WTC11 (cell line): ENCODE results near the gene FFAR1. TPM values are rescaled to one million over a fixed set of nuclear protein-coding genes. Genes with fewer than 3 reads are reported as not detected.
A peak's percentile ranks its signal among the peaks of the same experiment; 100 is the strongest.

Source experiments
- ATAC-seq: fragments of 200-7000 bp; cut with Tn5 transposase; 2 replicates; pipeline ENCODE4 v1.10.0; 2021; ENCODE audit warnings: mild to moderate bottlenecking, moderate library complexity
- CTCF ChIA-PET: fragments of 300-600 bp; sonication (Branson Sonifier 250); formaldehyde crosslinking; loops from one replicate; lab custom pipeline; 2021; ENCODE audit warnings: antibody characterized with exemption; lab: Charles Lee
- POLR2A ChIA-PET: fragments of 350-600 bp; sonication (Branson Sonifier 250); formaldehyde crosslinking; loops from one replicate; lab custom pipeline; 2021; ENCODE audit warnings: antibody characterized with exemption; lab: Charles Lee
- DNase-seq: peaks from one replicate; pipeline ENCODE4 v3.0.0; 2021; ENCODE audit warnings: low spot score
- H3K27ac Mint-ChIP-seq: 2 replicates; pipeline ENCODE4 v1.8.0; 2021; ENCODE audit warnings: mixed read lengths
- H3K27me3 Mint-ChIP-seq: 2 replicates; pipeline ENCODE4 v1.8.0; 2021; ENCODE audit warnings: low read depth, mild to moderate bottlenecking, moderate library complexity, mixed read lengths
- H3K36me3 Mint-ChIP-seq: 2 replicates; pipeline ENCODE4 v1.8.0; 2021; ENCODE audit warnings: mixed read lengths
- H3K4me1 Mint-ChIP-seq: 2 replicates; pipeline ENCODE4 v1.8.0; 2022; ENCODE audit warnings: mixed read lengths
- H3K4me3 Mint-ChIP-seq: 2 replicates; pipeline ENCODE4 v1.8.0; 2021; ENCODE audit warnings: mild to moderate bottlenecking, moderate library complexity, mixed read lengths
- H3K9me3 Mint-ChIP-seq: 2 replicates; pipeline ENCODE4 v1.8.0; 2021; ENCODE audit warnings: mixed read lengths
- AFF4 ChIP-seq: sonication (generic); formaldehyde crosslinking; IDR thresholded peaks from 2 replicates; pipeline ENCODE4 v1.8.1; 2023; ENCODE audit warnings: mild to moderate bottlenecking, missing genetic modification reagents, borderline replicate concordance
- ESRRA ChIP-seq: sonication (generic); formaldehyde crosslinking; IDR thresholded peaks from 2 replicates; pipeline ENCODE4 v1.8.1; 2022; ENCODE audit warnings: mild to moderate bottlenecking, missing genetic modification reagents, borderline replicate concordance
- MYBL2 ChIP-seq: sonication (generic); formaldehyde crosslinking; IDR thresholded peaks from 2 replicates; pipeline ENCODE4 v1.8.1; 2023; ENCODE audit warnings: mild to moderate bottlenecking, moderate library complexity, missing genetic modification reagents
- NFATC4 ChIP-seq: fragments of 250-450 bp; sonication (Bioruptor Pico); IDR thresholded peaks from 2 replicates; pipeline ENCODE4 v1.9.0; 2021; ENCODE audit warnings: mild to moderate bottlenecking
- SMAD3 ChIP-seq: sonication (generic); formaldehyde crosslinking; IDR thresholded peaks from 2 replicates; pipeline ENCODE4 v1.8.0; 2022; ENCODE audit warnings: missing genetic modification reagents, mild to moderate bottlenecking, borderline replicate concordance
- TP53 ChIP-seq: sonication (generic); formaldehyde crosslinking; IDR thresholded peaks from 2 replicates; pipeline ENCODE4 v1.8.1; 2023; ENCODE audit warnings: mild to moderate bottlenecking, missing genetic modification reagents
- ZMAT4 ChIP-seq: fragments of 250-450 bp; sonication (Bioruptor Pico); IDR thresholded peaks from 2 replicates; pipeline ENCODE4 v1.9.0; 2021; ENCODE audit warnings: mild to moderate bottlenecking
- ZNF263 ChIP-seq: sonication (generic); formaldehyde crosslinking; IDR thresholded peaks from 2 replicates; pipeline ENCODE4 v1.8.1; 2022; ENCODE audit warnings: low read depth, mild to moderate bottlenecking, moderate library complexity, missing genetic modification reagents
- ZNF532 ChIP-seq: fragments of 250-450 bp; sonication (Bioruptor Pico); IDR thresholded peaks from 2 replicates; pipeline ENCODE4 v1.9.0; 2021; ENCODE audit warnings: mild to moderate bottlenecking, borderline replicate concordance
- total RNA-seq: library from RNA; stranded (reverse); gene quantifications from 3 replicates; pipeline ENCODE4 v1.2.3, GENCODE V29; 2021
- TF ChIP-seq, protein P1 (sequence below): sonication (generic); formaldehyde crosslinking; conservative IDR thresholded peaks from 2 replicates; pipeline ENCODE4 v1.8.1; 2022; ENCODE audit warnings: mild to moderate bottlenecking, missing genetic modification reagents
- TF ChIP-seq, protein P2 (sequence below): fragments of 250-450 bp; sonication (Bioruptor Pico); IDR thresholded peaks from 2 replicates; pipeline ENCODE4 v1.9.0; 2021; ENCODE audit warnings: mild to moderate bottlenecking

The FFAR1 gene
- total RNA-seq, 1 experiment from 2014 or later: 0.07 TPM

DNA sequence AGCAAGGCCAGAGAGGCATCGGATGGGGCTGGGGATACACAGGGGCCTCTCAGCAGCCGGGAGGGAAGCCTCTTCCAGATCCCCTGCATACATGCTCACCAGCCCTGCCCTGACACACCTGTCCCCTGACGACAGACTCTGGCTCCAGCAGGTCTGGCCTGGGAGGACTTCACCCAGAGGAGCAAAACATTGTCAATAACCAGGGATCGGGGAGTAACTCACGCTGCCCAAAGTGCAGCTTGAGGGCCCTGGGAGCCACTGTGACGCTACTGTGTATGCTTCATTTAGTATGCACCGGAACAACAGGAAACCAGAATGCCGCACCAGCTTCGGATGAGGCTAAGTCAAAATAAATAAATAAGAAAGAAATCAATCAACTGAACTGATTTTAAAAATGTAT is 31.1 kb upstream of the FFAR1 start:
- H3K27me3 Mint-ChIP-seq: peaks cover 1% of the 10 kb centered on the region
- H3K9me3 Mint-ChIP-seq: peaks cover 2% of the 10 kb centered on the region; the same call in 1 of the 2 replicates
- TF ChIP-seq ZMAT4 (CRISPR knock-in tag) (no peak), ZNF263 (CRISPR knock-in tag) (no peak), AFF4 (CRISPR knock-in tag) (no peak)
- TF ChIP-seq, protein P1, sequence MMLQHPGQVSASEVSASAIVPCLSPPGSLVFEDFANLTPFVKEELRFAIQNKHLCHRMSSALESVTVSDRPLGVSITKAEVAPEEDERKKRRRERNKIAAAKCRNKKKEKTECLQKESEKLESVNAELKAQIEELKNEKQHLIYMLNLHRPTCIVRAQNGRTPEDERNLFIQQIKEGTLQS (CRISPR knock-in tag): no peak
- H3K36me3 Mint-ChIP-seq: no peaks in the 10 kb centered on the region
- no peaks in the 10 kb centered on the region for H3K4me1 Mint-ChIP-seq
- ChIA-PET POLR2A (no interaction called here), CTCF (no interaction called here)
- DNase-seq (no peak), ATAC-seq (no peak)
- no peak overlapping the region for H3K27ac Mint-ChIP-seq
- no peak overlapping the region for H3K4me3 Mint-ChIP-seq

DNA sequence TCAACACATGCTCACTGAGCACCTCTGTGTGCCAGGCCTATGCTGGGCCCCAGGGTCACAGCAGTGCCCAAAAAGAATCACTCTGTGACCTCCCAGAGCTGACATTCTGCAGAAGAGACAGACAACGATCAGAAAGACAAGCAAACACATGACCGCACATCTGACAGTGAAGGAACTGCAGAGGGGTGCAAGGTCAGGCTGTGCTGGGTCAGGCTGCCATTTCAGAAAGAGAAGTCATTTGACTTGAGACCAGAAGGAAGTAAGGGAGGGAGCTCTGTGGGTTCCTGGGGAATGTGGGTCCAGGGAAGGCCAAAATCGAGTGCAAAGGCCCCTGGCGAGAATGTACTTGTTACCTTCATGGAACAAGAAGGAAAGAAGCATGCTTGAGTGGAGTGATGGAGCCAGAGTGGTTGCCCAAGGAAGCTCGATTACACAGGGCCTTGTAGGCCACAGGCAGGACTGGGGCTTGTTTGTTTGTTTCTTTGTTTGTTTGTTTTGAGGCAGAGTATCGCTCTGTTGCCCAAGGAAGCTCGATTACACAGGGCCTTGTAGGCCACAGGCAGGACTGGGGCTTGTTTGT is 30.1 kb upstream of the FFAR1 start:
- Mint-ChIP-seq H3K9me3 (peaks cover 11% of the 10 kb centered on the region), H3K27me3 (peaks cover 8% of the 10 kb centered on the region), H3K4me1 (no peaks in the 10 kb centered on the region), H3K4me3 (no peak overlapping the region), H3K36me3 (0 out of 2 replicates have a peak, but pooled peaks cover 2% of the 10 kb centered on the region), H3K27ac (no peak overlapping the region)
- POLR2A ChIA-PET: no interaction called here
- ATAC-seq (no peak), DNase-seq (no peak)
- no peak for TF ChIP-seq NFATC4 (CRISPR knock-in tag)
- TF ChIP-seq ESRRA (CRISPR knock-in tag): no peak
- TF ChIP-seq, protein P2, sequence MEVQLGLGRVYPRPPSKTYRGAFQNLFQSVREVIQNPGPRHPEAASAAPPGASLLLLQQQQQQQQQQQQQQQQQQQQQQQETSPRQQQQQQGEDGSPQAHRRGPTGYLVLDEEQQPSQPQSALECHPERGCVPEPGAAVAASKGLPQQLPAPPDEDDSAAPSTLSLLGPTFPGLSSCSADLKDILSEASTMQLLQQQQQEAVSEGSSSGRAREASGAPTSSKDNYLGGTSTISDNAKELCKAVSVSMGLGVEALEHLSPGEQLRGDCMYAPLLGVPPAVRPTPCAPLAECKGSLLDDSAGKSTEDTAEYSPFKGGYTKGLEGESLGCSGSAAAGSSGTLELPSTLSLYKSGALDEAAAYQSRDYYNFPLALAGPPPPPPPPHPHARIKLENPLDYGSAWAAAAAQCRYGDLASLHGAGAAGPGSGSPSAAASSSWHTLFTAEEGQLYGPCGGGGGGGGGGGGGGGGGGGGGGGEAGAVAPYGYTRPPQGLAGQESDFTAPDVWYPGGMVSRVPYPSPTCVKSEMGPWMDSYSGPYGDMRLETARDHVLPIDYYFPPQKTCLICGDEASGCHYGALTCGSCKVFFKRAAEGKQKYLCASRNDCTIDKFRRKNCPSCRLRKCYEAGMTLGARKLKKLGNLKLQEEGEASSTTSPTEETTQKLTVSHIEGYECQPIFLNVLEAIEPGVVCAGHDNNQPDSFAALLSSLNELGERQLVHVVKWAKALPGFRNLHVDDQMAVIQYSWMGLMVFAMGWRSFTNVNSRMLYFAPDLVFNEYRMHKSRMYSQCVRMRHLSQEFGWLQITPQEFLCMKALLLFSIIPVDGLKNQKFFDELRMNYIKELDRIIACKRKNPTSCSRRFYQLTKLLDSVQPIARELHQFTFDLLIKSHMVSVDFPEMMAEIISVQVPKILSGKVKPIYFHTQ: no peak
- TF ChIP-seq TP53 (CRISPR knock-in tag): no peak
- CTCF ChIA-PET: interaction anchor here (0.6 to 1.3 kb wide), 3 partner anchors 175 to 193 kb away, joined by 3 to 4 read pairs (median 3); no protein-coding TSS in a partner anchor

DNA sequence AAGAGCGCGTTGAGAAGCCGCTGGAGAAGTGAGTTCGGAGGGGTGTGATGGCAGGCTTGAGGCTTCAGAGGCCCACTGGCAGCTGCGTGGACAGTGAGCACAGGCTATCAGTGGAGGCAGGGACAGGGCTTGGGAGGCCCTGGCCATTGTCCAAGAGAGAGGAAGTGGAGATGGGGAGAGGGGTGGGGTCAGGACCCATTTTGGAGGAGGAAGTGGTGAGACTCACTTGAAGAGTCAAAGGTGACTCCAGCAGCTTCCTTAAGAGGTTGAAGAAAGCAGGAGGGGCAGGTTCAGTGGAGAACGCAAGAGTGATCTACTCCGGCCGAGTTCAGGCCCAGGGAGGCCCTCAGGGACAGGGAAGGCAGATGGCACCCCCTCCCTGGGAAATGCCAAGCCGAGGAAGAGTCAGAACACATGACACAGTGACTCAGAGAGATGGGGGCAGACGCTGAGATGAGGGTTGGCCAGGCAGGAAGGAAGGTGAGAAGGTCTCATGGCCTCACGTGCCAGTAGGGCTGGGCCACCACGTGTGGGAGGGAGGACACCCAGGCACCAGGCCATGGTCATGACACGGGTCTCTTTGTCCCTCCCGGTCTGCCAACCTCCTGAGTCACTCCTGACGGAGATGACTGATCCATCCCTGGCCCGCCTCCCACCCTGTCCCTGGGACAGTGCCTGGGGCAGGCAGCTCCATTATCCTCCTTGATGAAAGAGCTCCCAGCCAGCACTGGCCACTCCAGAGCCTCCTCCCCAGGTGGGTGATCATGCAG is 28.8 kb upstream of the FFAR1 start:
- 0 out of 2 replicates have a peak, but pooled peaks cover 2% of the 10 kb centered on the region for H3K36me3 Mint-ChIP-seq
- no peak for DNase-seq
- POLR2A ChIA-PET: no interaction called here
- H3K4me1 Mint-ChIP-seq: no peaks in the 10 kb centered on the region
- H3K27ac Mint-ChIP-seq: no peak overlapping the region
- ATAC-seq: no peak
- H3K27me3 Mint-ChIP-seq: peaks cover 8% of the 10 kb centered on the region
- CTCF ChIA-PET: interaction anchor here (1.6 kb wide), 1 partner anchor 24 kb away, joined by 4 read pairs; no protein-coding TSS in a partner anchor
- peaks cover 13% of the 10 kb centered on the region for H3K9me3 Mint-ChIP-seq
- no peak overlapping the region for H3K4me3 Mint-ChIP-seq
- TF ChIP-seq SMAD3 (CRISPR knock-in tag): 0 out of 2 replicates have a peak, but pooled peaks have one; percentile 30
- TF ChIP-seq MYBL2 (CRISPR knock-in tag): no peak
- TF ChIP-seq AFF4 (CRISPR knock-in tag): no peak
- no peak for TF ChIP-seq ZNF532 (CRISPR knock-in tag)
- TF ChIP-seq NFATC4 (CRISPR knock-in tag): no peak
